Hepatocyte (in vitro differentiated cells): Measurements from ENCODE around the gene PSMB10. TPM values are rescaled to one million over a fixed set of nuclear protein-coding genes. Genes with fewer than 3 reads are reported as not detected.

ENCODE experiments used
- DNase-seq: peaks from one replicate; pipeline ENCODE4 v3.0.0-alpha.2; 2016; ENCODE audit warnings: low spot score
- H2AFZ ChIP-seq: fragments of 200-600 bp; sonication (generic); 2 replicates; pipeline ENCODE4 v1.6.0; 2016; ENCODE audit warnings: antibody characterized with exemption, mild to moderate bottlenecking
- H3K27ac ChIP-seq: fragments of 200-600 bp; sonication (generic); 2 replicates; pipeline ENCODE4 v1.5.1; 2016; ENCODE audit warnings: mild to moderate bottlenecking
- H3K27me3 ChIP-seq: fragments of 200-600 bp; sonication (generic); 2 replicates; pipeline ENCODE4 v1.6.1; 2016
- H3K36me3 ChIP-seq: fragments of 200-600 bp; sonication (generic); replicated peaks from 2 replicates; pipeline ENCODE4 v1.5.1; 2016; ENCODE audit warnings: low read depth; ENCODE audit not compliant: insufficient read depth
- H3K4me1 ChIP-seq: fragments of 200-600 bp; sonication (generic); 2 replicates; pipeline ENCODE4 v1.5.1; 2016; ENCODE audit warnings: mild to moderate bottlenecking, moderate library complexity; ENCODE audit not compliant: insufficient read depth
- H3K4me2 ChIP-seq: fragments of 200-600 bp; sonication (generic); 2 replicates; pipeline ENCODE4 v1.6.0; 2016
- H3K4me3 ChIP-seq: fragments of 200-600 bp; sonication (generic); 2 replicates; pipeline ENCODE4 v1.5.1; 2016; ENCODE audit warnings: mild to moderate bottlenecking
- H3K79me2 ChIP-seq: fragments of 200-600 bp; sonication (generic); 2 replicates; pipeline ENCODE4 v1.6.0; 2017; ENCODE audit warnings: mild to moderate bottlenecking
- H3K9me2 ChIP-seq: fragments of 200-600 bp; sonication (generic); replicated peaks from 2 replicates; pipeline ENCODE4 v1.6.0; 2017; ENCODE audit warnings: mild to moderate bottlenecking; ENCODE audit not compliant: insufficient read depth
- H3K9me3 ChIP-seq: fragments of 200-600 bp; sonication (generic); 2 replicates; pipeline ENCODE4 v1.5.1; 2016; ENCODE audit warnings: low read depth, mild to moderate bottlenecking
- H4K20me1 ChIP-seq: fragments of 200-600 bp; sonication (generic); 2 replicates; pipeline ENCODE4 v1.6.0; 2016; ENCODE audit warnings: mild to moderate bottlenecking; ENCODE audit not compliant: insufficient read depth, poor library complexity, severe bottlenecking
- CTCF ChIP-seq: fragments of 200-600 bp; sonication (generic); IDR thresholded peaks from 2 replicates; pipeline ENCODE4 v1.5.1; 2016; ENCODE audit warnings: antibody characterized with exemption, mild to moderate bottlenecking; ENCODE audit not compliant: poor library complexity
- EZH2 ChIP-seq: fragments of 200-600 bp; sonication (generic); IDR thresholded peaks from 2 replicates; pipeline ENCODE4 v1.6.1; 2016; ENCODE audit warnings: antibody characterized with exemption, mild to moderate bottlenecking, borderline replicate concordance
- EZH2phosphoT487 ChIP-seq: fragments of 200-600 bp; sonication (generic); IDR thresholded peaks from one replicate; pipeline ENCODE4 v1.6.1; 2018; ENCODE audit warnings: antibody characterized with exemption, mild to moderate bottlenecking, low read depth, moderate library complexity; ENCODE audit not compliant: unreplicated experiment, severe bottlenecking
- WGBS: methylation state at CpG from one replicate; pipeline ENCODE4 v1.1.6; 2016; ENCODE audit warnings: low lambda C conversion rate; ENCODE audit errors: missing lambda C conversion rate; 5-methylcytosine and 5-hydroxymethylcytosine counted together
- polyA plus RNA-seq: library from polyadenylated mRNA; unstranded; fragments of >200 nt; fragmentation: Nextera tagmentation; extraction: Ambion mirVana; gene quantifications from 2 replicates; pipeline ENCODE4 v1.2.1, GENCODE V29; 2016
- total RNA-seq: library from RNA; depleted of rRNA; stranded (reverse); fragments of >200 nt; gene quantifications from 2 replicates; pipeline ENCODE4 v1.2.3, GENCODE V29; 2014

PSMB10 gene
- total and polyA plus RNA-seq, 2 experiments from 2014 or later: 13.7 to 48.7 TPM

DNA sequence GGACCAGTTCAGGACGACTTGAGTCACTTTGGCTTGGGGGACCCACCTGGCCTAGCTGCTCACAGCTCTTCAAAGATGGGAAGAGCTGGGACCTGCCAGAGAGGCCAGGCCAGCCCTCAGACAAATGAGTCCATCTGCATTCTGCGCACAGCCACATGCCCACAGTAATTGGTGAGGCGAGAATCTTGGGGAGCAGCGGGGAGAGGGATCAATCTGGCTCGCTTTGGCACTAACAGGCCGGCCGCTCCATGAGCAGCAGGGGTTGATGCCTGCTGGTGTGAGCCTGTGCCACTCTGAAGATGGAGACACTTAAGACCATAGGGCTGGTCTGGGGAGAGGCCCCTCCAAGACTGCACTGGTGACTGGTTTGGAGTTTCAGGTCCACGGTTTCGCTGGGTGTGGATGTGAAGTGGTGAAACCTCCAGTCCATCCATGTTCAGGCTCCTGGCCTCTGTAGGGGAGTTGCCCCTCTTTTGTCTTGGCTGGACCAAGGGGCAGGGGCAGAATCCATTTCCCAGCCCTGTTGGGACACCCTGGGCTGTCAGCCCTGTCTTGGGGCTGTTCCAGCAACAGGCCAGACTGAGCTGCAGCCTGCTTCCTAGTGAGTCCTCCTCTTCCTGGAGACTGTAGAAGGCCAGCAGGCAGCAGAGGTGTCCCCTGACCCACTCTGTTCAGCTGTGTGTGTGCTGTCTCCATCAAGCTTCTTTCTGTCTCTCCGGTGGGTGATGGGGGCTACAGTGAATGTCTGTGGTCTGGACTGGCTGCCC lies 12.3 kb downstream of the PSMB10 start:
- DNase-seq: no peak
- no peak overlapping the region for H3K4me3 ChIP-seq
- H3K4me1 ChIP-seq: no peaks in the 10 kb centered on the region
- H3K9me3 ChIP-seq: no peaks in the 10 kb centered on the region
- no peaks in the 10 kb centered on the region for H3K27me3 ChIP-seq
- H3K9me2 ChIP-seq: no peaks in the 10 kb centered on the region
- no peak overlapping the region for H2AFZ ChIP-seq
- H4K20me1 ChIP-seq: peaks cover 25% of the 10 kb centered on the region
- H3K36me3 ChIP-seq: no peaks in the 10 kb centered on the region
- 86% methylated on average over 10 of the region's 10 CpGs for WGBS
- no peak overlapping the region for H3K27ac ChIP-seq
- no peak overlapping the region for H3K4me2 ChIP-seq
- TF ChIP-seq EZH2: no peak
- no peak for TF ChIP-seq CTCF
- no peak for TF ChIP-seq EZH2phosphoT487
- peaks cover 21% of the 10 kb centered on the region for H3K79me2 ChIP-seq

DNA sequence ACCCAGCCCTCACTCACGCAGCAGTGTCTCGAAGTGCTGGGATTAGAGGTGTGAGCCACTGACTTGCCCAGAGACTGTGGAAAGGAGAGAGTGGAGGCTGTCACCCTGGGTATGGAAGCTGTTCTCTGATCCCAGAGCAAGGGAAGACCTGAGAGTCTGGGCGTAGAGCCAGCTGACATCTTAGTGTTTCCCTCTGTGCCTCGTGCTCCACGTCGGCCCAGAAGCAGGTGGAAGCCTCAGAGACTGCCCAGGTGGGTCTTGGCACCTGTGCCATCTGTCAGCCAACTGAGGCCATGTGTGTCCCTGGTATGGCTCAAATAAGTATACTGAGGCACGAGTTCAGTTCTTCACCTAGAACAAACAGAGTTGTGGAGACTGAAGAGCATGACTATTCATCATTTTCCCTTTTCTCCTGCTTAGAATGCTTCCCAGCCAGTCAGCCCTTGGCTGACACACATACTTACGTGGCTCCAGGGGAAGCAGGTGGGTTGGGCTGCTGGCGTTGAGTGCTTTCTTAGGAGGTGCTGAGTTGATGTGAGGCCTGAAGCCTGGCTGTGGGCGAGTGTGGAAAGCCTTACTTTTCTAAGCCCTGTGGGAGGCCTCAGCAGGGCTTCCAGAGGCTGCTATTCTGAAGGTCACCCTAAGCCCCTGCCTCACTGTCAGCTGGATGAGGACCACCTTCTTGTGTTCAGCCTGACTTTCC lies 13.1 kb downstream of the PSMB10 start:
- no peak overlapping the region for H3K4me3 ChIP-seq
- no peaks in the 10 kb centered on the region for H3K9me2 ChIP-seq
- no peaks in the 10 kb centered on the region for H3K27me3 ChIP-seq
- WGBS: 93% methylated on average over 10 of the region's 10 CpGs
- no peak overlapping the region for H2AFZ ChIP-seq
- DNase-seq: no peak
- no peak overlapping the region for H3K4me2 ChIP-seq
- no peaks in the 10 kb centered on the region for H3K9me3 ChIP-seq
- H3K4me1 ChIP-seq: no peaks in the 10 kb centered on the region
- TF ChIP-seq CTCF (no peak), EZH2phosphoT487 (no peak), EZH2 (no peak)
- H3K27ac ChIP-seq: no peak overlapping the region
- H3K79me2 ChIP-seq: peaks cover 25% of the 10 kb centered on the region
- H4K20me1 ChIP-seq: peaks cover 30% of the 10 kb centered on the region
- H3K36me3 ChIP-seq: no peaks in the 10 kb centered on the region

GRCh38 chr16:67922740-67923139 lies 13.9 kb downstream of the PSMB10 start:
- Histone ChIP-seq H2AFZ (no peak overlapping the region), H3K9me2 (no peaks in the 10 kb centered on the region), H3K36me3 (no peaks in the 10 kb centered on the region), H3K4me1 (peaks cover under 1% of the 10 kb centered on the region), H3K79me2 (peaks cover 31% of the 10 kb centered on the region), H3K4me2 (no peak overlapping the region), H3K27me3 (no peaks in the 10 kb centered on the region), H4K20me1 (peaks cover 36% of the 10 kb centered on the region), H3K4me3 (no peak overlapping the region), H3K27ac (no peak overlapping the region), H3K9me3 (no peaks in the 10 kb centered on the region)
- TF ChIP-seq CTCF (no peak), EZH2 (no peak), EZH2phosphoT487 (no peak)
- WGBS: 85% methylated on average over 8 of the region's 8 CpGs
- no peak for DNase-seq
